ENCODE measurements around the gene IPCEF1.
"Not testable (repeated sequence)": the region's sequence is repeated elsewhere in the genome, so short reads cannot be mapped to it uniquely, and the experiment has no call there.

IPCEF1 gene

GRCh38 chr6:154241581-154241980, 115.0 kb downstream of the IPCEF1 start:
- no peak overlapping the region for H2AFZ ChIP-seq (ENCODE audit: low read depth)
- H3K4me2 ChIP-seq, result no peak overlapping the region
- no peaks in the 10 kb centered on the region for H3K27me3 ChIP-seq (ENCODE audit: insufficient read depth, low read depth)
- no peaks in the 10 kb centered on the region for H4K20me1 ChIP-seq (ENCODE audit: insufficient read depth)
- H3K36me3 ChIP-seq (ENCODE audit: insufficient read depth), result no peaks in the 10 kb centered on the region
- H3K4me3 ChIP-seq (IDR thresholded peaks at IDR 0.05; ENCODE audit: insufficient read depth, low read depth, low read length), result no peak overlapping the region
- no peak for TF ChIP-seq CTCF (conservative IDR thresholded peaks at IDR 0.05; ENCODE audit: low read depth, low read length)
- H3K9ac ChIP-seq, result no peak overlapping the region
- H3K79me2 ChIP-seq (ENCODE audit: insufficient read depth, low read depth), result no peaks in the 10 kb centered on the region
- H3K4me1 ChIP-seq (ENCODE audit: low read depth, poor library complexity, severe bottlenecking), result no peaks in the 10 kb centered on the region
- H3K27ac ChIP-seq, result no peak overlapping the region

- H4K20me1 ChIP-seq (ENCODE audit: insufficient read depth); H2AFZ ChIP-seq (ENCODE audit: low read depth); H3K27ac ChIP-seq; H3K4me2 ChIP-seq; H3K4me1 ChIP-seq (ENCODE audit: low read depth, poor library complexity, severe bottlenecking); H3K4me3 ChIP-seq (IDR thresholded peaks at IDR 0.05; ENCODE audit: insufficient read depth, low read depth, low read length); H3K79me2 ChIP-seq (ENCODE audit: insufficient read depth, low read depth); H3K9ac ChIP-seq; H3K27me3 ChIP-seq (ENCODE audit: insufficient read depth, low read depth); H3K36me3 ChIP-seq (ENCODE audit: insufficient read depth): not testable (repeated sequence)
Measured at GRCh38 chr6:154241061-154241460, 115.5 kb downstream of the IPCEF1 start.

GRCh38 chr6:154239392-154239791, 117.2 kb downstream of the IPCEF1 start:
- H2AFZ ChIP-seq (ENCODE audit: low read depth), result no peak overlapping the region
- H3K4me3 ChIP-seq (IDR thresholded peaks at IDR 0.05; ENCODE audit: insufficient read depth, low read depth, low read length), result no peak overlapping the region
- H3K79me2 ChIP-seq (ENCODE audit: insufficient read depth, low read depth), result no peaks in the 10 kb centered on the region
- no peak for TF ChIP-seq CTCF (conservative IDR thresholded peaks at IDR 0.05; ENCODE audit: low read depth, low read length)
- H3K4me2 ChIP-seq, result no peak overlapping the region
- no peaks in the 10 kb centered on the region for H3K4me1 ChIP-seq (ENCODE audit: low read depth, poor library complexity, severe bottlenecking)
- no peaks in the 10 kb centered on the region for H4K20me1 ChIP-seq (ENCODE audit: insufficient read depth)
- H3K27me3 ChIP-seq (ENCODE audit: insufficient read depth, low read depth), result no peaks in the 10 kb centered on the region
- no peak overlapping the region for H3K27ac ChIP-seq
- H3K9ac ChIP-seq, result no peak overlapping the region
- H3K36me3 ChIP-seq (ENCODE audit: insufficient read depth), result no peaks in the 10 kb centered on the region

GRCh38 chr6:154238831-154239230, 117.8 kb downstream of the IPCEF1 start:
- no peaks in the 10 kb centered on the region for H3K79me2 ChIP-seq (ENCODE audit: insufficient read depth, low read depth)
- H3K27ac ChIP-seq, result no peak overlapping the region
- no peak for TF ChIP-seq CTCF (conservative IDR thresholded peaks at IDR 0.05; ENCODE audit: low read depth, low read length)

GRCh38 chr6:154236646-154237301, 119.8 kb downstream of the IPCEF1 start:
- Histone ChIP-seq H3K79me2 (ENCODE audit: insufficient read depth, low read depth) (no peaks in the 10 kb centered on the region), H3K4me1 (ENCODE audit: low read depth, poor library complexity, severe bottlenecking) (no peaks in the 10 kb centered on the region), H4K20me1 (ENCODE audit: insufficient read depth) (no peaks in the 10 kb centered on the region), H3K27ac (no peak overlapping the region), H3K9ac (no peak overlapping the region), H3K27me3 (ENCODE audit: insufficient read depth, low read depth) (no peaks in the 10 kb centered on the region), H2AFZ (ENCODE audit: low read depth) (no peak overlapping the region), H3K4me2 (no peak overlapping the region), H3K36me3 (ENCODE audit: insufficient read depth) (no peaks in the 10 kb centered on the region), H3K4me3 (IDR thresholded peaks at IDR 0.05; ENCODE audit: insufficient read depth, low read depth, low read length) (no peak overlapping the region)
- TF ChIP-seq CTCF (conservative IDR thresholded peaks at IDR 0.05; ENCODE audit: low read depth, low read length), result no peak

More at GRCh38 chr6:154238831-154239230, 117.8 kb downstream of the IPCEF1 start:
- Histone ChIP-seq H3K27me3 (ENCODE audit: insufficient read depth, low read depth) (no peaks in the 10 kb centered on the region), H3K4me2 (no peak overlapping the region), H3K4me1 (ENCODE audit: low read depth, poor library complexity, severe bottlenecking) (no peaks in the 10 kb centered on the region), H2AFZ (ENCODE audit: low read depth) (no peak overlapping the region), H3K36me3 (ENCODE audit: insufficient read depth) (no peaks in the 10 kb centered on the region), H3K9ac (no peak overlapping the region), H4K20me1 (ENCODE audit: insufficient read depth) (no peaks in the 10 kb centered on the region), H3K4me3 (IDR thresholded peaks at IDR 0.05; ENCODE audit: insufficient read depth, low read depth, low read length) (no peak overlapping the region)

All from KMS-11 (cell line).